IPS DF 19.7 (cell line): ENCODE data around the gene EPHB2.

Experiments
- DNase-seq: peaks from one replicate; pipeline ENCODE4 v3.0.0-alpha.2; 2013; ENCODE audit warnings: low read depth, low spot score

Gene EPHB2

GRCh38 chr1:22751124-22751531 is 40.5 kb downstream of the EPHB2 start:
- DNase-seq = no peak

GRCh38 chr1:22752339-22752738 is 41.7 kb downstream of the EPHB2 start:
- no peak for DNase-seq

GRCh38 chr1:22753481-22753971 is 42.9 kb downstream of the EPHB2 start:
- DNase-seq = no peak

GRCh38 chr1:22754106-22754768 is 43.6 kb downstream of the EPHB2 start:
- no peak for DNase-seq

- DNase-seq = no peak
Measured at GRCh38 chr1:22754824-22755223, 44.2 kb downstream of the EPHB2 start.

- no peak for DNase-seq
Measured at GRCh38 chr1:22755641-22756040, 45.0 kb downstream of the EPHB2 start.

- DNase-seq = no peak
Measured at GRCh38 chr1:22756125-22756735, 45.6 kb downstream of the EPHB2 start.

- no peak for DNase-seq
Measured at GRCh38 chr1:22760455-22760854, 49.8 kb downstream of the EPHB2 start.

- no peak for DNase-seq
Measured at GRCh38 chr1:22761101-22761500, 50.5 kb downstream of the EPHB2 start.

- DNase-seq = no peak
Measured at GRCh38 chr1:22761821-22762220, 51.2 kb downstream of the EPHB2 start.

GRCh38 chr1:22763487-22764200 is 53.0 kb downstream of the EPHB2 start:
- DNase-seq = no peak

GRCh38 chr1:22767852-22768251 is 57.2 kb downstream of the EPHB2 start:
- DNase-seq = no peak

- DNase-seq = no peak
Measured at GRCh38 chr1:22769932-22770331, 59.3 kb downstream of the EPHB2 start.

GRCh38 chr1:22772014-22772413 is 61.4 kb downstream of the EPHB2 start:
- DNase-seq = no peak

- no peak for DNase-seq
Measured at GRCh38 chr1:22773981-22774832, 63.6 kb downstream of the EPHB2 start.

- no peak for DNase-seq
Measured at GRCh38 chr1:22774833-22775182, 64.2 kb downstream of the EPHB2 start.

- DNase-seq = no peak
Measured at GRCh38 chr1:22775478-22775877, 64.8 kb downstream of the EPHB2 start.

- no peak for DNase-seq
Measured at GRCh38 chr1:22776035-22776613, 65.5 kb downstream of the EPHB2 start.

GRCh38 chr1:22777388-22778057 is 66.9 kb downstream of the EPHB2 start:
- DNase-seq = no peak

GRCh38 chr1:22778408-22778807 is 67.8 kb downstream of the EPHB2 start:
- DNase-seq = no peak
